Heart right ventricle (tissue), 16 donors: Measurements from ENCODE around the gene DYNC1H1. TPM values are rescaled to one million over a fixed set of nuclear protein-coding genes. Genes with fewer than 3 reads are reported as not detected.
"Not testable (repeated sequence)": the region's sequence is repeated elsewhere in the genome, so short reads cannot be mapped to it uniquely, and the experiment has no call there.

Source experiments
- ATAC-seq, 8 donors: fragments of 200-7000 bp; cut with Tn5 transposase; one replicate each; pipeline ENCODE4 v1.9.1; 2020; ENCODE audit warnings: mild to moderate bottlenecking in 8 of 8, moderate library complexity in 8 of 8, moderate number of reproducible peaks in 1 of 8
- DNase-seq, 2 donors: peaks; one replicate each; pipeline ENCODE4 v3.0.0-alpha.2; 2020
- H3K27ac ChIP-seq, 10 donors: fragments of 200-600 bp; sonication (generic) in 2 of 10; one replicate each; pipeline versions ENCODE4 v1.5.0 to v1.8.0; 2020 to 2022; ENCODE audit warnings: mild to moderate bottlenecking in 3 of 10
- H3K27me3 ChIP-seq, 7 donors: fragments of 200-600 bp; one replicate each; pipeline ENCODE4 v1.8.0; 2021 to 2022; ENCODE audit warnings: mild to moderate bottlenecking in 2 of 7
- H3K36me3 ChIP-seq, 9 donors: fragments of 200-600 bp; sonication (generic) in 1 of 9; one replicate each; pipeline versions ENCODE4 v1.5.0 to v1.8.0; 2020 to 2022; ENCODE audit warnings: mild to moderate bottlenecking in 2 of 9
- H3K4me1 ChIP-seq, 9 donors: fragments of 200-600 bp; sonication (generic) in 1 of 9; one replicate each; pipeline versions ENCODE4 v1.5.0 to v1.8.0; 2020 to 2022; ENCODE audit warnings: mild to moderate bottlenecking in 4 of 9
- H3K4me3 ChIP-seq, 10 donors: fragments of 200-600 bp; sonication (generic) in 2 of 10; one replicate each; pipeline versions ENCODE4 v1.5.0 to v1.8.0; 2020 to 2022; ENCODE audit warnings: mild to moderate bottlenecking in 7 of 10, moderate library complexity in 2 of 10
- H3K9me3 ChIP-seq, 11 donors: fragments of 200-600 bp in 10 of 11; sonication (generic) in 2 of 11; one replicate each; pipeline versions ENCODE4 v1.5.0 to v1.8.0; 2013 to 2022; ENCODE audit warnings: mild to moderate bottlenecking in 2 of 11, control low read depth in 1 of 11, moderate library complexity in 1 of 11
- CTCF ChIP-seq, 9 donors: fragments of 200-600 bp; sonication (generic) in 2 of 9; IDR thresholded peaks; one replicate each; pipeline versions ENCODE4 v1.5.0 to v1.8.0; 2021 to 2022; ENCODE audit warnings: antibody characterized with exemption in 9 of 9, mild to moderate bottlenecking in 5 of 9, moderate library complexity in 1 of 9
- WGBS, 2 donors: extraction: QIAGEN DNeasy Blood & Tissue Kit; methylation state at CpG; one replicate each; pipeline ENCODE4 v1.1.7; 2013; ENCODE audit warnings: inconsistent platforms in 1 of 2; 5-methylcytosine and 5-hydroxymethylcytosine counted together
- intact Hi-C, 10 donors: fragments of 100-400 bp; cut with DNase I; formaldehyde crosslinking; loops; one replicate each; pipeline versions ENCODE4 v1.11.1 to v1.14.2; 2022
- polyA plus RNA-seq, 2 donors: library from polyadenylated mRNA; stranded (reverse); fragments of 200-250 nt; gene quantifications; one replicate each; pipeline ENCODE4 v1.2.3, GENCODE V29; 2013
- total RNA-seq, 10 donors: library from RNA; stranded (reverse); fragmentation: NEBNext Ultra II Directional in 3 of 10; extraction: Animal tissue kit (Norgen Biotek cat#: 25700) in 3 of 10; gene quantifications; one replicate each; pipeline versions ENCODE4 v1.2.1 to v1.2.4, GENCODE V29; 2021 to 2023
- donor health status: Arrhythmogenic right ventricular cardiomyopathy.
- donor health status: ischemic (EF 13 %, LVEDD 7.1; RV severe dilation, severe dysfunction).
- donor health status: healthy with polysubstance abuse.
- donor health status: DM: no; HTN: yes; CAD: no.
- donor health status: DM: no; HTN: no; CAD: no.
- donor health status: ischemic (EF 25% LVEDD 6.9; RV normal size, moderate dysfunction).
- donor health status: ischemic (EF 25% LVEDD 5.7; RV mildly dilated, moderate dysfunction).
- donor health status: healthy.
- donor health status: DM: yes; HTN: yes; CAD: no.
- donor health status: Ischemic cardiomyopathy.
- donor health status: ischemic (EF 35%, LVEDD 5.7; RV mildly dilated, moderate dysfunction).
- donor health status: nonischemic (EF 11% LVEDD 7.7; RV severe dilation, severe dysfunction).
- donor health status: DM: yes; HTN: yes; CAD: no.
- donor health status: PGD.
- donor health status: ischemic (EF 29% LVEDD 5.4; RV normal size, mild dysfunction).
- donor health status: nonischemic (EF 23%, LVEDD 6.1; RV moderate dilation, normal function).

DYNC1H1 gene
- total and polyA plus RNA-seq, 12 donors: 173 to 777 (median 618) TPM

- Histone ChIP-seq H3K4me1 (peaks cover 9 to 88% (median 71%) of the 10 kb centered on the region in 9 donors), H3K27ac (peak overlapping the region in 1 of 10 donors; percentile 19), H3K9me3 (no peaks in the 10 kb centered on the region), H3K4me3 (no peak overlapping the region), H3K36me3 (peaks cover 0 to 26% (median 0%) of the 10 kb centered on the region in 9 donors), H3K27me3 (no peaks in the 10 kb centered on the region)
- DNase-seq (no peak), ATAC-seq (no peak)
- intact Hi-C loops: loop anchor here in 4 of 10 donors (10.0 kb wide), 3 partner anchors 195 to 345 kb away; partner anchors contain the start of gene ZNF839 (in 2 of the 4)
- WGBS, 2 donors: 87 to 90% methylated on average over 9 of the region's 9 CpGs
- TF ChIP-seq CTCF (IDR thresholded peaks at IDR 0.05): no peak
Observed at GRCh38 chr14:101969481-101969880, 5.1 kb downstream of the DYNC1H1 start.

GRCh38 chr14:101970830-101971400, 6.5 kb downstream of the DYNC1H1 start:
- peaks cover 0 to 39% (median 3%) of the 10 kb centered on the region in 9 donors for H3K36me3 ChIP-seq
- DNase-seq: no peak
- intact Hi-C loops: loop anchor here in 2 of 10 donors (5.0 to 10.0 kb wide), 2 partner anchors 116 to 1596 kb away; partner anchors contain the start of genes HSP90AA1 (in 1 of the 2) and WDR25 (in 1 of the 2)
- peaks cover 9 to 93% (median 77%) of the 10 kb centered on the region in 9 donors for H3K4me1 ChIP-seq
- TF ChIP-seq CTCF (IDR thresholded peaks at IDR 0.05): no peak
- no peak overlapping the region for H3K4me3 ChIP-seq
- peak overlapping the region in 5 of 10 donors; percentile 42 to 86 (median 73) for H3K27ac ChIP-seq
- H3K9me3 ChIP-seq: no peaks in the 10 kb centered on the region
- no peaks in the 10 kb centered on the region for H3K27me3 ChIP-seq
- 85 to 86% methylated on average over 11 of the region's 11 CpGs for WGBS, 2 donors
- ATAC-seq: peak in 1 of 8 donors; percentile 8

GRCh38 chr14:101971458-101971857, 7.1 kb downstream of the DYNC1H1 start:
- WGBS, 2 donors: 87 to 89% methylated on average over 2 of the region's 2 CpGs
- H3K4me3 ChIP-seq, DNase-seq, ATAC-seq, H3K27me3 ChIP-seq, H3K9me3 ChIP-seq: not testable (repeated sequence)
- peaks cover 9 to 88% (median 72%) of the 10 kb centered on the region in 9 donors for H3K4me1 ChIP-seq
- intact Hi-C loops: loop anchor here in 2 of 10 donors (5.0 to 10.0 kb wide), 2 partner anchors 116 to 1597 kb away; partner anchors contain the start of genes HSP90AA1 (in 1 of the 2) and WDR25 (in 1 of the 2)
- H3K36me3 ChIP-seq: peaks cover 0 to 44% (median 8%) of the 10 kb centered on the region in 9 donors
- peak overlapping the region in 9 of 10 donors; percentile 3 to 86 (median 73) for H3K27ac ChIP-seq

- TF ChIP-seq CTCF (IDR thresholded peaks at IDR 0.05): no peak
- Histone ChIP-seq H3K4me3 (peak overlapping the region in 5 of 10 donors; percentile 0 to 10 (median 9)), H3K4me1 (peaks cover 9 to 80% (median 63%) of the 10 kb centered on the region in 9 donors), H3K36me3 (peaks cover 0 to 53% (median 12%) of the 10 kb centered on the region in 9 donors), H3K9me3 (no peaks in the 10 kb centered on the region), H3K27ac (peak overlapping the region; percentile 3 to 86 (median 73)), H3K27me3 (no peaks in the 10 kb centered on the region)
- WGBS, 2 donors: 15 to 21% methylated on average over 10 of the region's 10 CpGs
- peak; percentile 55 to 89 for DNase-seq
- intact Hi-C loops: loop anchor here in 2 of 10 donors (5.0 to 10.0 kb wide), 2 partner anchors 115 to 1597 kb away; partner anchors contain the start of genes HSP90AA1 (in 1 of the 2) and WDR25 (in 1 of the 2)
- ATAC-seq: peak; percentile 93 to 99 (median 98)
Observed at GRCh38 chr14:101972126-101972866, 7.9 kb downstream of the DYNC1H1 start.
